Measurements from ENCODE around the gene IRAK2.

Gene IRAK2

DNA sequence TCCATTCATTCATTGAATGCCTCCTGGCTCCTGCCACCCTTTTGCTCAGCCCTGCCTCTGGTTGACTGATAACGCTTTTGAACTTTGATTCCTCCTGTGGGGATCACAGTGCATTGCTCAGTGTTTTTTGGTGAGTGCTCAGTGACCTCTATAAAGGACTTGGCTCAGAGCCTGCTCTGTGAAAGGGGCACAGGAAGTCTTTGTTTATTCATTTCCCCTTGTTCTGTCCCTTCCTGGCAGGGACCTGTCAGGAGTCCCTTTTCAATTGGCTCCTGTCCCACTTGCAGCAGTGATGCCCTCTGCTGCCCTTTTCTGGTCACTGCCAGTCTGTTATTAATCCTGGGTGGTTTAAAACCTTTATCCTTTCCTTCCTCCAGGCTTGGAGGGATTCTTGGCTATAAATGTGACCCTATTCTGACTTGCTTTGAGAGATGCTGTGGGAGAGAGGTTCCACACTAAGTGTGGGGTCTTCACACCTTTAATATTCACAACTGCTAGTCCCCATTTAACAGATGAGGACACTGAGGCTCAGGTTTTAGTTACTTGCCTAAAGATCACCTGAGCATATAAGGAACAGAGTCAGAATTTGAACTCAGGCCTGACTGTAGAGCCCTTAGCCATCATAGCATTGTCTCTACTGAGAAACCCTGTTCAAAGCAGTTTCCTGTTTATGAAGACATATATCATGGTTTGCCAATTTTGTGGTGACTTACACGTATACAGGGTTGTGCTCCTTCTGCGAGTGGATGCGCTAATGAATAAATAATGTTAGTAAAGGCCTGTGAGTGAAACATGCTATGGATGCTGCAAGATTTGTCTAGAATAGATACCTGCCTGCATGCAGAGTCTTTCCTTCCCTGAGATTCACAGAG lies 60.3 kb downstream of the IRAK2 start:
- peak; percentile 94 for DNase-seq (ENCODE audit: low spot score)

DNA sequence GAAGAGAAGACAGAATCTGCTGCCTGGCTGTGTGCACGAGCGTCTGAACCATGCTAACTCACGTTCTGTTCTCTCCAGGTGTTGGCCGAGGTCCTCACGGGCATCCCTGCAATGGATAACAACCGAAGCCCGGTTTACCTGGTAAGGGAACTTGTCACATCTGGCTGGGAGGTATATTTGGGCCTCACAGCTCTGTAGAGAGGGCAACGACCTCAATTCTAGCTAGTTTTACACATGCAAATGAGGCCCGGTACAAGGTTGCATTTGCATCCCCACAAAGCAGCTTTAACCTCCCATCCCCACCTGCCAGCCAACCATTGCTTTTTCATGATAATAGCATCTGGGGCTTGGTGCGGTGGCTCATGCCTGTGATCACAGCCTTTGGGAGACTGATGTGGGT lies 61.6 kb downstream of the IRAK2 start:
- no peak for DNase-seq (ENCODE audit: low spot score)

DNA sequence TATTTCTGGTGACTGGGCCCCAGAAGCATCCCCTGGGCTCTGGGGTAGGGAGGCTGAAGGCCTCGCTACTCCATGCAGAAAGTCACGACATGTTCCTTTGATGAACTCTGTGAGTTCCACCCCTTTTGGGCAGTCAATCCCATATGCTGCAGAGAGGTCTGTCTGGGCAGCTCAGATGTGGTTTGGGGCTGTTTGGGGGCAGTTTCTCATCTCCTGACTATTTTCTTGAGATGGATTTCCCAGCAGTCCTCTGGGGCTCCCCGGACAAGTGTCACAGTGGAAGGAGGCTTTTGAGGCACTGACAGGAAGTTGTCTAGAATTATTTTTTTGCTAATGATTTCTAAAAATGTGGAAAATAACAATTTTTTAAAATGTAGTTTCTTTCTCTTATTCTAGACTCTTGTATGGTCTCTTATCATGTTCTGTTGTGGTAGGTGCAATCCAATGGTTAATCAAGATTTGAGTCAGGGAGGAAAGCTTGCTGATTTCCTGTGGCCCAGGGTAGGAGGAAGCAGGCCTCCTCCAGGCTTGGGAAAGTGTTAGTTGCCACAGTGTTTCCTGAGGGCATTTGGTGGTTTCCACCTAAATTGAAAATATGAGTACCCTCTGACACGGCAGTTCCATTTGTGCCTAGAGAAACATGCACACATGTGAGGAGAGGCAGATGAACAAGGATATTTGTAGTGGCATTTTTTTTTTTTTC lies 63.7 kb downstream of the IRAK2 start:
- peak; percentile 66 for DNase-seq (ENCODE audit: low spot score)

DNA sequence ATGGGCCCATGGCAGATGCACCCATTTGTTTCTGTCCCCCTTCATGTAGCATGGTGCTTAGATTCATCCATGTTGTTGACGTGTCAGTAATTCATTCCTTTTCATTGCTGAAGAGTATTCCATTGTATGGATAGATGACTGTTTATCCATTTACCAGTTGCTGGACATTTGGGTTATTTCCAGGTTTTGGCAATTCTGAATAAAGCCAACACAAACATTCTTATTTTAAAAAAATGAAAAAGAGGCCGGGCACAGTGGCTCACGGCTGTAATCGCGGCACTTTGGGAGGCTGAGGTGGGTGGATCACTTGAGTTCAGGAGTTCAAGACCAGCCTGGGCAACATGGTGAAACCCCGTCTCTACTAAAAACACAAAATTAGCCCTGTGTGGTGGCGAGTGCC lies 64.9 kb downstream of the IRAK2 start:
- no peak for DNase-seq (ENCODE audit: low spot score)

DNA sequence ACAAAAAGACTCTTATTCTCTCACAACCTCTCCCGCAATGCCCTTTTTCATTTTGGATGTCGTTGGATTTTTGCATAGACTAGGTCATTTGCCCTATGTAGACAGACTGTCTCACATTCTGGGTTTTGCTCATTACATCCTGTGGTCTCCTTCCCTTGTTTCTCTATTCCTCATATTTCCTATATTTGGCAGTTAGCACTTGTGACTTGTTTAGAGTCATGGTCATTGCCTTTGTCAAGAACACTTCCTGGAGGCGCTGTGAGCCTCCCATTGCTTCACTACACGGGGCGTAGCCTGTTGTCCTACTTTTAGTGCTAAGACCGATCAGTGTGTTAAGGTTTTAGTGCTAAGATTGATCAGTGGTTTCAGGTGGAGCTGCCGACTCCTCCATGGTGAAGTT lies 67.4 kb downstream of the IRAK2 start:
- no peak for DNase-seq (ENCODE audit: low spot score)

DNA sequence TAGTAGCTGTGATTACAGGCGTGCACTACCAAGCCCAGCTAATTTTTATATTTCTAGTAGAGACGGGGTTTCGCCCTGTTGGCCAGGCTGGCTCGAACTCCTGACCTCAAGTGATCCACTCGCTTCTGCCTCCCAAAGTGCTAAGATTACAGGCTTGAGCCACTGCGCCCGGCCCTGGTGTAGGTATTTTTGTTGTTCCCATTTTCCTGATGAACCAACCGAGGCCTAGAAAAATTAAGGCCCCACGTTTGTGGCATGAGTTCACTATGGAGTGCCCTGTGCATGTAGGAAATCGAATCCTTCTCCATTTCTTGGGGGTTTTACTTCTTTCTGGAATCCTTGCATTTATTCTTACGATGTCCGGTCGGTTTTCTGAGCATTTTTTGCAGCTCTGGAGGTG lies 69.3 kb downstream of the IRAK2 start:
- no peak for DNase-seq (ENCODE audit: low spot score)

DNA sequence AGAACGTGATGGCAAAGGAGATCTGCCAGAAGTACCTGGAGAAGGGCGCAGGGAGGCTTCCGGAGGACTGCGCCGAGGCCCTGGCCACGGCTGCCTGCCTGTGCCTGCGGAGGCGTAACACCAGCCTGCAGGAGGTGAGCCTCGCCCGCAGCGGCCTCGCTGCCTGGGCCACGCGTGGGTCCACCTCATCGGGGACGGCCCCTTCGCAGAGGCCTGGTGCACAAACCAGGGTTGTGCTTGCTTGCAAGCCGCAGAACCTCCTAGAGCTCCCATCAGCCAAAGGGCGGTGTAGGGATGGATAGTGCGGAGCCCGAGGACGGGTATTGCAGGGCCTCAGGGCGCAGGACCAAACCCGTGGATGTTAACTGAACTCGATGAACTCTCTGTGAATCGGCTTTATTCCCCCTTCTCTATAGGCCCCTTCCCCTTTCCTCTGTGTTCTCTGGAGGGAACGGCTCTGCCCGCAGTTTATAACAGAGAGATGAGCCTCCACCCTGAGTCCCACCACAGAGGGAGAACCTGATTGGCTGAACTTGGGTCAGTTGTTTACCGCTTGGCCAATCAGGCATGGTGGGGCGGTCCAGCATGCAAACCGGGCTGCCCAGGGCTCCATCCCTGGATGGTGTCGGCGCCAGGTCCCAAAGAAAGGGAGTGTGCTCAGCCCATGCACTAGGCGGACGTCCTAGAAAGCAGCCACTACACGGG lies 70.0 kb downstream of the IRAK2 start:
- no peak for DNase-seq (ENCODE audit: low spot score)

DNA sequence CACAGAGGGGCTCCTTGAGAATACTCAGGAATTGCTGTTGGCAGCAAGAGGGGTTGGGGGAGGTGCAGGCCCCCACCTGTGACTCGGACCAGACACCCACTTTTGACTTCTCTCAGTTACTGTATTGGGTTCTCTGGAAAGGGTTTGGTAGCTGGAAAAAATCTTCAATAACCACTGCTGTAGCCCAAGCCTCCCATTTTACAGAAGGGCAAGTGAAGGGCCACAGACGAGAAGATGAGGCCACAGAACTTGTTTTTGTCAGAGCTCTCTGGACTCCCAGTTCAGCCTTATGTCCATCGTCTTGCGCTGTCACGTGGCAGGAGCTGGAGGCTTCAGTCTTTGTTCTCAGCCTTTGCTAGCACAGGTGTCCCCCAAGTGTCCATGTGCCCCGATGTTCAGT lies 70.8 kb downstream of the IRAK2 start:
- DNase-seq (ENCODE audit: low spot score): no peak

DNA sequence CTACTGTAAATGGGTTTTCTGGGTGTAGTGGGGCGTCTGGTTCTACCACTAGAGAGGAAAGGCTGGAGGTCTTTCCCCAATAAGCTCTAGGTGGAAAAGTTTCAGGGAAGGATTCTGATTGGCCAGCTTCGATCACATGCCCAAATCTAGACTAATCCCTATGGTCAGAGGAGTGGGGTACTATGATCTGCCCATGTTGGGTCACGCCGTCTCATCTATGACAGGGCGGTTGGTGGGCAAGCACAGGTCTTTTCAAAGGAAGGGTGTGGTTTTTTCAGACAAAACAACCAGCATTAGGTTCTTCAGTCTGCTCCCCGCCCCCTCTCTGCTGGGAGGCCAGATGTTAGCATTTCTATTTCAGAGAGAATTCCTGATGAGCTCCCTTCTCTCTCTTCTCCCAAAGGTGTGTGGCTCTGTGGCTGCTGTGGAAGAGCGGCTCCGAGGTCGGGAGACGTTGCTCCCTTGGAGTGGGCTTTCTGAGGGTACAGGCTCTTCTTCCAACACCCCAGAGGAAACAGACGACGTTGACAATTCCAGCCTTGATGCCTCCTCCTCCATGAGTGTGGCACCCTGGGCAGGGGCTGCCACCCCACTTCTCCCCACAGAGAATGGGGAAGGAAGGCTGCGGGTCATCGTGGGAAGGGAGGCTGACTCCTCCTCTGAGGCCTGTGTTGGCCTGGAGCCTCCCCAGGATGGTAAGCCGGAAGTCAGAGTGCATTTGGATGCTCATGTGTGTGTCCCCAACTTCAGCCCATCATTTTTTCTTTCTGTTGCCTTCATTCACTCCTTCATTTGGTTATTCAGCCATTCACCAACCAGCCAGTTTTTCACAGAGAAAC lies 73.8 kb downstream of the IRAK2 start:
- no peak for DNase-seq (ENCODE audit: low spot score)

DNA sequence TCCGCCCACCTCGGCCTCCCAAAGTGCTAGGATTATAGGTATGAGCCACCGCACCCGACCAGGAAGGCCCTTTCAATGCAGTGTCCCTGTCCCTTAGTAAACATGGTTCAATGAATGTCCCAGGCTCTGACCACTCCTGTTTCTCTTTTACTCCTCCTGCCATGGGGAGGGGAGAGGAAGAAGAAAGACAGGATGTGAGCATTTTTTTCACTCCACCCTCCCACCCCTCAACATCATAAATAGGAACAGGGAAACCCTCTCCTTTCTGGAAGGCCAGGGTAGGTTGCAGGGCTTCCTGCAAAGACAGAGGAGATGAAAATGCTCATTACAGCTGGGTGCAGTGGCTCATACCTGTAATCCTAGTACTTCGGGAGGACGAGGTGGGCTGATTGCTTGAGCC lies 76.1 kb downstream of the IRAK2 start:
- DNase-seq (ENCODE audit: low spot score): no peak

DNA sequence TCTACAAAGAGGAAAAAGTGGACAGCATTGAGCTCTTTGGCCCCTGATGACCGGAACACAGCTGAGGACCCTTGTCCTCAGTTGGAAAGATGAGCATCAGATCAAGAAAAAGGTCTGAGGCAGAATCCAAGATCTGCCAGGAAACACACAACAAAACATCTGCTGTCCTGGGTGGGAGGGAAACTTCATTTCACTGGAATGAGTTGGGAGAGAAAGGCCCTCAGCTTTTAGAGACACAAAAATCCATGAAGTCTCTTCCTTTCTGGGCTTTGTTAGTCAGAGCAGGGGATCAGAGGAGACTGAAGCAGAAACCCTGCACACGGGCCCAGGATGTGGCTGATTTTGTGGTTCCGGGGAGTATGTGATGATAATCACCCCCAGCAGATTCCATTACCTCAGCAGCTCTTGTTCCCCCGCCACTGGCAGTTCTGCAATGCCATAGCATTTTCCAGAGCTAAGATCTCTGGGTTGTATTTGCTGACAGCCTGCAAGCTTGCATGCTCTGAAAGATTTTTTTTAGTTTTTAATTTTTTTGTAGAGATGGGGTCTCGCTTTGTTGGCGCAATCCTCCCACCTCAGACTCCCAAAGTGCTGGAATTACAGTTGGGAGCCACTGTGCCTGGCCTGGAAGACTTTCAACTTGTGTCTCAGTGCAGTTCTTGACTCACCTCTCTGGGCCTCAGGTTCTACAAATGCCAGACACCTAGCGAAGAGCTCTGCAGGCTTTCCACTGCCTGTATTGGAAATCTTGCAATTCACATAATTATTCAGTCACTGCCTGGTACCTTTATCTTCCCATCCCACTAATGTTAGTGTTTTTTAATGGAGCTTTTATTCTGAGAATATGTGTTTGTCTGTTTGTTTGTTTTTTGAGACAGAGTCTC lies 77.7 kb downstream of the IRAK2 start:
- DNase-seq (ENCODE audit: low spot score): no peak

DNA sequence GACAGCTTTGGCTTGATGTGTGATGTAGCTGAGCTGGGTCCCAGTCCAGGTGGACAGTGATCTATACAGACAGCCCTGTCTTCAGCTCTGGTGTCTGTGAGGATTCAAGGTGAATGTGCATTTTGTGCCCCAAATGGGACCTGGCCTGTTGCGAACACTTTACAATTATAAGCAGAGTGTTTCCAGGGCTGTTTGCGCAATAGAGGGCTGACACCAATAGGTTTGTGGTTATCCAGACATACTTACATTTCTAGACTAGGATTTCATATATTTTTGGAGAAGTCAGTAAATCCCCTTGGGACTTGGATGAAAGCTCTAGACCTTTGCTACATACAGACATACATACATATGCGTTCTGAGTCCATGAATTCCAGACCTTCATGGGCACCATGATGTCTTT lies 79.3 kb downstream of the IRAK2 start:
- DNase-seq (ENCODE audit: low spot score): no peak

DNA sequence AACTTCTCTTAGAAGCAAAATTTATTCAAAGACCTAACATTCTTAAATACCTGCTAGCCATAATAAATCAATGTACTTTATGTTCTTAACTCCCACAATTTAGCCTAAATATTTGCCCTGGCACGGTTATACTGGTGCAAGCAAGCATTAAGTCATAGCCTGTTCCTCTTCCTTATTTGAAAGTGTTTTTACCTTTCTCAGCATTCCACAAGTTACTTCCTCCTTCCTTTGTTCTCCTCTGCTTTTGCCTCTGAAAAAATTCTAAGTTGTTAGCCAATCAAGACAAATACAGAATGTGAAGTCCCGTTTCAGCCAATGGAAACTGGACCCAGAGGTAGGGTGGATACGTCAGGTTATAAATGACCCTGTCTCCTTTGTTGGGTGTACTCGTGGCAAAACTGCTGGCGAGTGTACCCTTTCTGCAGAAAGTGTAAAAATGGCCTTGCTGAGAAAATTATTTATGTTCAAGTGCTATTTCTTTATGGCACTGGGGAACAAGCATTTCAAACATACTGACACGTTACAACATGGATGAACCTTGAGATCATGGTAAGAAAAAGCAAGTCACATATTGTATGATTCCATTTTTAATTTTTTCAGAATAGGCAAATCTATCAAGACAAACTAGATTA lies 80.5 kb downstream of the IRAK2 start:
- no peak for DNase-seq (ENCODE audit: low spot score)

DNA sequence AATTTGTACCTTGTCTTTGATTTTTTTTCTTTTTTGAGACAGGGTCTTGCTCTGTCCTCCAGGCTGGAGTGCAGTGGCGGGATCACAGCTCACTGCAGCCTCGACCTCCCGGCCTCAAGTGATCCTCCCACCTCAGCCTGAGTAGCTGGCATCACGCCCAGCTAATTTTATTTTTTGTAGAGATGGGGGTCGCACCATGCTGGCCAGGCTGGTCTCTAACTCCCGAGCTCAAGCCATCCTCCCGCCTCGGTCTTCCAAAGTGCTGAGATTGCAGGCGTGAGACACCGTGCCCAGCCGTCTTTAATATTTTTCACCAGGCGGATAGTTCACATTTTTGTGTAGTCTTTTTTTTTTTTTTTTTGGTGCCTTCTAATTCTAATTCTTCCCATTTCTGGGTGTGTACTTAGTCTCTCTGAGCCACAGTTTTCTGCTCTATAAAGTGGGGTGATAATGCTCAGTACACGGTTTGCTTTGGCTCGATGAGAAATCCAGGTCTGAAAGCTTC lies 83.0 kb downstream of the IRAK2 start:
- DNase-seq (ENCODE audit: low spot score): no peak

DNA sequence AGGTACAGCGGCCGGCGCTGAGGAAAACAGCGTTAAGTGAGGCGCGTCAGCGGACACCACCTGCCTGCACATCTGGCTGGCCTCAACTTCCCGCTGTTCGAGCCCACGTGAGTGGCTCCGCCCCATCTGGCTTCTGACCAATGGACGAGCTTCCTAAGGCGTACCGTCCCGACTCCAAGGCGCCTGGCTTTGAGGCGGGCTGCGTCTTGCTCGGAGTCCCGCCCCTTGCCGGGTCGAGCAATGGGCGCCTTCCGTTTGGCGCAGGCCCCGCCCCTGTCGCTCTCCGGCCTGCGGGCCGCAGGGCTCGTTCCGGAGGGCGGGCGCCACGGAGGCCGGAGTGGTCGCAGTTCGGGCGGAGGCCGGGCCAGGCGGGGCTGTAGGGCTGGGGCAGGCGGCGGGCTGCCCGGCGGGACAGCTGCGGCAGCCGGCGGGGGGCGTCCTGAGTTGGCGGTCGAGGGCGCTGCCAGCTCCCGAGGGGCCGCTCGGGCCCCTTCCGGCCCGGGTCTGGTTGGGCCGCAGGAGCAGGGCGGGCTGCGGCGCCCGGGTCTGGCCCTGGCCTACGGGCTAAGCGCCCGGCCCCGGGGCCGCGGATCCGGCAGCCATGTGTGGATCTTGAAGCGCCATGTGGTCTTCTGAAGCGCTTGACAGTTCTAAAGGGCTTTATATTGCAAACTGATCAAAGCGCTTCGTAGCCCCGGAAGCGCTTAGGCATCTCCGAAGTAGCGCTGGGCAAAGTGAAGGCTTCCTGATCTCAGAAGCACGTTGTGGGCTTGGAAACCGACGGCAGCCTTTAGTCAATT lies 83.7 kb downstream of the IRAK2 start, which contains the start of gene TATDN2:
TATDN2 (plus strand) TSS at position 276 of the 800 bp plus-strand sequence. CDS start 742 bp downstream, outside the sequence.
- peak; percentile 94 for DNase-seq (ENCODE audit: low spot score)

DNA sequence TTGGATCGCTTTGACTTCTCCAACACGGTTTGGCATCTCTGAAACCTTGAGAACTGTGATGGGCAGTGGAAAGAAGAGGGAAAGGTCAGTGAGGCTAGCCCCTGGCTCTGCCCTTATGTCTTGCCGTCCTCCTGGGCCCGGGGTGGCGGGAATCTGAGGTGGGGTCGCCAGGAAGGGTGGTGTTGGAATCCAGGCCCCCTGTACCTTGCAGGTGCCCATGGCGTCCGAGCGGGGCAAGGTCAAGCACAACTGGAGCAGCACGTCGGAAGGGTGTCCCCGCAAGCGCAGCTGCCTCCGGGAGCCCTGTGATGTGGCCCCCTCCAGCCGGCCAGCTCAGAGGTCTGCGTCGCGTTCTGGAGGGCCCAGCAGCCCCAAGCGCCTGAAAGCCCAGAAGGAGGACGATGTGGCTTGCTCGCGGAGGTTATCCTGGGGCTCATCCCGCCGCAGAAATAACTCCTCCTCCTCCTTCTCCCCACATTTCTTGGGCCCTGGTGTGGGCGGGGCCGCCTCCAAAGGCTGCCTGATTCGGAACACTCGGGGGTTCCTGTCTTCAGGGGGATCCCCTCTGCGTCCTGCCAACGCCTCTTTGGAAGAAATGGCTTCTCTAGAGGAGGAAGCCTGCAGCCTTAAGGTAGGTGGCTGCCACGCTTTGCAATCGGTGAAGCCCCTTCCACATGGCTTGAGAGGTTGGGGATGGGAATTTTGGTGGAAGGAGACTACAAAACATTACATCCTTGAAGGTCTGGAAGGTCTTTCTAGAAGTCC lies 84.4 kb downstream of the IRAK2 start:
- DNase-seq (ENCODE audit: low spot score): no peak

DNA sequence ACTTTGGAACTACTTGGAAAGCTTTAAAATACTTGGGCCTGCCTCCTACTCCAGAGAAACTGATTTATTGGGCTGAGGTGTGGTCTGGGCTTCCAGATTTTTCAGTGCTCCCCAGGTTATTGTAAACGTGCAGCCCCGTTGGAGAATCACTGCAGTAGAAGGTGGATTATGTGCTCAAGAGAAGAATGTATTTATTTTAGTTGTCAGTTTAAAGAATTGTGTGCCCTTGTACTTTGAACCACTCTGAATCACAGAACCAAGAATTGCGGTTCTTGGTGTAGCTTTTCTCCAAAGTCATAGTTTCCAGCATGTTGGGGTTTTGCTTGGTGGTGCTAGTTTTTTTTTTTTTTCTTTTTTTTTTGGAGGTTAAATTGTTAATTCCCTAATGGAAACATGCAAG lies 85.1 kb downstream of the IRAK2 start:
- DNase-seq (ENCODE audit: low spot score): no peak

DNA sequence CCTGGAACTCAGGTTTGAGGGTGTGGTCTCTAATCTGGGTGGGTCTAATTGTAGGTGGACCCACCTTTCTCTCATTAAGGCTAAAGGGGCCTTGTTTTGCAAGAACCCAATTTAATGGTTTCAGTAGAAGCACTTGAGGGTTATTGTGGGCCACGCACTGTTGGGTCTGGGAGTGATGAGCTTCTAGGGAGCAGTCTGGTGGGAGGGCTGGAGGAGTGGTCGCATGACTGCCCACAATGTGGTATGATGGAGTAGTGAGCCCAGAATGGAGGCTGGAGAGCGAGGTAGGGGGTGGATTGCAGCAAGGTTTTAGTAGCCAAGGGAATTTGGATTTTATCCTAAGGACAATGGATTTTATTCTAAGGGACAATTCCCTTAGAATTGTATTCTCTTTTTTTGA lies 86.3 kb downstream of the IRAK2 start:
- no peak for DNase-seq (ENCODE audit: low spot score)

DNA sequence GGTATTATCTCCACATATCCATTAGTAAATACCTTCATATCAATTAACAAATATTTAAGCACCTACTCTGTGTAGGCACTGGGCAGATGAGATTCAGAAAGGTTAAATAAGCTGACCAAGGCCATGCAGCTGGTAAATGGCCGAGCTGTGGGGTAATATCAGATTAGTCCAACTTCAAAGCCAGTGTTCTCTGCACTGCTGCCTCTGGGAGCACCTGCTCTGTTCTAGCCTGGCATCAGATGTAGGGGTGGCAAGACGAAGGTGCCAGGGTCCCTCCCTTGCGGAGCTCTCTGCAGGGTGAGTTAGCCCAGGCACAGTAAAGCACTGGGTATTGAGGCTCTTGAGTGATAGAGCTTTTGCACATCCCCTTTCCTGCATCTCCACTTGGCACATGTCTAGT lies 89.0 kb downstream of the IRAK2 start:
- DNase-seq (ENCODE audit: low spot score): no peak
